Skeletal muscle cell (primary cell): ENCODE data around the gene CROT.

ENCODE experiments used
- DNase-seq: peaks from one replicate; pipeline ENCODE4 v3.0.0-alpha.2; 2010; ENCODE audit warnings: low read depth
- H3K4me3 ChIP-seq: 2 replicates; pipeline ENCODE4 v1.5.1; 2011; ENCODE audit warnings: low read depth, mild to moderate bottlenecking, control low read depth, low read length, moderate library complexity

Gene CROT

DNA sequence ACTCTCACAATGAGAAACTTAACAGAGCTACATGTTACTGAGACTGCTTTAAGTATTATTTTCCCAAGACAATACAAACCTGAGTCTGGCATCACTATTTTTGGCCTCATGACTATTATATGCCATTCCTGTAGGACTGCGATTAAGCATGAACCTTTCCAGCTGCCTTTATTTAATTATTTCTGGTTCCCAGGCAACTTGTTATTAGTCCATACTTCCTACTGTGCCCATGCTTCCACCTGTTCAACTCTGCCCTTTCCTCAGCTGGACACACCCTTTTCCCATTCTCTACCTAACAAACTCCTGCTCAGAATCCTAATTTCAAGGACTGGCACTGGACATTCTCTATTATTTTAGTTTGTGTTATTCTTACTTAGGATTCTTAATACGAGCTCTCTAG lies 8.1 kb upstream of the CROT start:
- DNase-seq: no peak
- no peak overlapping the region for H3K4me3 ChIP-seq

DNA sequence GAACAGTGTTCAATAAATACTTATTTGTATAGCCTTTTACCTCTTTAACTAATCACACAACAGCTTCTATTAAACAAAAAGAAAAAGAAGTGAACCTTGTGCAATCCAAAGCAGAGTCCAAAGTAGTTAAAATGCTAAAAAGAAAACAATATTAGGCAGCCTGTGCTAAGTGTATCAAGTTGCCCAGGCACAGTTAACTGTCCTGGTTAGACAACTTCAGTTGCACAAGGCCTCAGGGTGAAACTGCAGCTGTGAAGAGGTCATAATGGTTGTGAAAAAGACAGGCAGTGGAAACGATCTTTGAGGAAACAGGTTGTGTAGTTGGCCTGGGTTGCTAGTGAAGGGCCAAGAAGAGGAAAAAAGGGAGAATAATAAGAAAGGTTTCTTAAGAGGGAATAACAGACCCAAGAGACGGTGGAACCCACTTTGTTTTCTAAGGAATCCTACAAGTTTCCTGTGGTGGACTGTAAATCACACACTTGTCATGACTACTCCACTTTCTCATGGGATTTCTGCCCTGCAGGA lies 6.0 kb upstream of the CROT start:
- H3K4me3 ChIP-seq: no peak overlapping the region
- no peak for DNase-seq

DNA sequence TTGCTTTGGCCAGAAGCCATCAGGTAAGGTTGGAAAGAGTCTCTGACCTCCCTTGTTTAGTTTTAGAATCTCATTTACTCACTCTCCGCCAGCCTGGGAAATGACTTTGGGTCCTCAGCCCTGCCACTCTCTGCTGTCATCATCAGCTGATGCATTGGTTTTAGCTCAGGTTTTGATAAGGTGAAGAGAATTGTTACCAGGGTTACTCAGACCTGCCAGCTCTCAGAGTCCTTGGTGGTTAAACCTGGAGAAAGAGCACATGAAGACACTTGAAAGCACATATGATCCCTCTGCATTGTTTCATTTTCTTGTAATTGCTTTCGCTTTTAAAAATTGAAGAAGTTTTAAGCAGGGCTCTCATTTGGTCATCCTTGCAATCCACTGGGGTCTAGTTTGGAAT lies 4.0 kb upstream of the CROT start:
- no peak overlapping the region for H3K4me3 ChIP-seq

DNA sequence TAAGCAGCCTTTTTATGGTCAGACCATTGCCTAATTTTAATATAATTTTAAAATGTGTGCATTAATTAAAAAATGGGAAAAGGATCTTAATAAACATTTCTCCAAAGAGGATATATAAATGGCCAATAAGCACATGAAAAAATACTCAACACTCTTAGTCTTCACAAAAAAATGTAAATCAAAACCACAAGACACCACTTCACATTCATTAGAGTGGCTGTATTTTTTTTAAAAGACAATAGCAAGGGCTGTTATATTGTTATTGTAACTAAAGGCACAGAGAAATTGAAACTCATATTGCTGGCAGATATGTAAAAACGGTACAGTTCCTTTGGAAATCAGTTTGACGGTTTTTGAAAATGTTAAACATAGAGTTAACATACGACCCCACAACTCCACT lies 3.2 kb upstream of the CROT start:
- DNase-seq: no peak
- H3K4me3 ChIP-seq: no peak overlapping the region

More for the DNA sequence above, 4.0 kb upstream of the CROT start:
- DNase-seq: no peak

DNA sequence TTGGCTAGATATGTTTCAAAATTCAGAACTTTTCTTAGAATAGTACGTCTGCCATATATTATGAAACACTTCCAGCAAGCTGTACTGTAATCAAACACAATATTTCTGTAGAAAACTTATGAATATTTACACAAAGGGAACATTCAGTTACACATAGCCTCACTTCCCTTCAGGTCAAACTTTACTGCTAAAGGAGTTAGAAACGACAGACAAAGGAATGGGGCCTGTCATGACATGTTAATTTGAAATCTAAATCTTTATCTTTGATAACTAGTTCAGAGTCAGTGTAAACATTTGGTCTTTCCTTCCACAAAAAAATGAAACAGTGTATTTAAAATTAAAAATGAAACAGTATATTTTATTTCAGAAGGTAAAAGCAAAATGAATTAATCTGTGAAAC lies 1.0 kb upstream of the CROT start:
- peak overlapping the region; percentile 80 for H3K4me3 ChIP-seq
- no peak for DNase-seq

DNA sequence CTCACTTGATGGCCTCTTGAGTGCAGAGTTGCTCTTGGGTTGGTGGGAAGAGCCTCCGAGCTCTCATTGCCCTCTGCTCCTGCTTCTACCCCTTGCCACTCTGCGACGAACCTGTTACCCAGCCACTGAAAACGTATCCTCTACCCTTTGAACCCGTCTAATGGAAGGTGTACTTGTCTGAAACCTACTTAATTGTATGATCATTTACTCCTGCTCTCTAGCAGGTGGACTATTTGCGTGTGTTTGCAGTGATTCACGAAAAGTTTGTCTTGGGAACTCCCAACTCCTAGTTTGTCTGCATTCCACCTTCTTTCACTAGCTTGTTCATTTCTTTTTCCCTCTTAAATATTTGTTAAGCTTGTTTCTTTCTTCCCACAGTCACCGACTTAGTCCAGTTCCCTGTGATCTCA lies 503 bp downstream of the CROT start:
- DNase-seq: no peak
- peak overlapping the region; percentile 80 for H3K4me3 ChIP-seq

DNA sequence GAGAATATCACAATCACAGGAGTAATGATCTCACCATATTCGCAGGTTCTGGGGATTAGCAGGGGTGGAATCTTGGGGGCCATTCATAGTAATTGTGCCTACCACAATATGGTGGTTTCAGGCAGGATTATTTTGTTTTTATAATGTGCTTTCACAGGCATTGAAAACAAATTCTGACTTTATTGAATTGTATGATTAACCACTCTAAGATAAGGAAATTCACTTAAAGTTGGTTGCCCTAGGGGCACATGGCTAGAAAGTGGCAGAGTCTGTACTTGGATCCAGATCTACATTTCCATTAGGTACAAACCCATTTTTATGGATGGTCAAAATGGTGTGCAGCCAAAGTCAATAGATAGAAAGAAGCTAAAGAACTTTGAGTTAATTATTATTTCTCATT lies 1.7 kb downstream of the CROT start:
- no peak overlapping the region for H3K4me3 ChIP-seq
- DNase-seq: no peak

DNA sequence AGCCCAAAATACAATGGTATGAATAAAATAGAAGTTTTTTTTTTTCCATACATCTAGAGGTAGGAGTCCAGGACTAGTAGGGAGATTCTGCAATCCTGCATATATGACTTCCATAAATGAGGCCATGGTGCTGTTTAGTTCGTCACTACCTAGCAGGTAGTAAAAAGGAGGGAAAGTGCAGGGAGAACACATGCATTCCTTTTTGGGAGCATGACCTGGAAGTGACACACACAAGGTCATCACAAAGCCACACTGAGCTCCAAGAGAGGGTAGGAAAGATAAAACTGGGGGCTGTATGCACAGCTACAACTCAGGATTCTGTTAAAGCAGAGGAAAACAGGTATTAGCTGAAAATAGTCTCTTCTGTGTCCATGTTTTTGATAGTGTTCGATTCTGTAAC lies 2.2 kb downstream of the CROT start:
- DNase-seq: no peak
- H3K4me3 ChIP-seq: no peak overlapping the region

DNA sequence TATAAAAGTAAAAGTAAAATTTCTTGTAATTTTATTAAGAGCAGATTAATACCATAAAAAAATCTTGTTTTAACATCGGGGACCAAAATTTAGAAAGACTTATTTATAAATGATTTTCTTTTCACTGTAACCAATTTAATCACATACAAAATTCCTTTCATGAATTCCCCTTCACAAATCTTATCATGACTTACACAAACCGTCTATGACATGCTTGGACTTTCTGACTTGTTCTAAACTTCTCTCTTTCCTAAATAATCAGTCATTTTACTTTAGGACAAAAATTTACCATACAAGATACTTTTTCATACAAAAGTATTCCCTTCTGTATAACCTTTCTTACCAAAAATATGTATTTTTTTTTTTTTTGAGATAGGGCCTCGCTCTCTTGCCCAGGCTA lies 9.3 kb downstream of the CROT start:
- no peak for DNase-seq
- no peak overlapping the region for H3K4me3 ChIP-seq

DNA sequence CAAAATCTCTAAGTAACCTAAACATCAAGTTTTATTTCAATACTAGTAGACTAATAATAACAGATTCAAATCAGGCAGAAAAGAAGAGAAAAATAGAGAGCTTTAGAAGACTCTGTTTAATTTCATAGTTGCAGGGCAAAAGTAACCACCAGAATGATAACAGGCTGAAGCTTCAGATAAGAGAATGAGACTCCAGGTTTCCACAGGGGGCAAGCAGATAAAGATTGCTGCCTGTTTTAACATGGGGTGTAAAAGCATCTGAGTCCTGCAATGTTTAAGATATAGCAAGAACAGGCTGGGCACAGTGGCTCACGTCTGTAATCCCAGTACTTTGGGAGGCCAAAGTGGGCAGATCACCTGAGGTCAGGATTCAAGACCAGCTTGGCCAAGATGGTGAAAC lies 11.0 kb downstream of the CROT start:
- no peak for DNase-seq
- no peak overlapping the region for H3K4me3 ChIP-seq

DNA sequence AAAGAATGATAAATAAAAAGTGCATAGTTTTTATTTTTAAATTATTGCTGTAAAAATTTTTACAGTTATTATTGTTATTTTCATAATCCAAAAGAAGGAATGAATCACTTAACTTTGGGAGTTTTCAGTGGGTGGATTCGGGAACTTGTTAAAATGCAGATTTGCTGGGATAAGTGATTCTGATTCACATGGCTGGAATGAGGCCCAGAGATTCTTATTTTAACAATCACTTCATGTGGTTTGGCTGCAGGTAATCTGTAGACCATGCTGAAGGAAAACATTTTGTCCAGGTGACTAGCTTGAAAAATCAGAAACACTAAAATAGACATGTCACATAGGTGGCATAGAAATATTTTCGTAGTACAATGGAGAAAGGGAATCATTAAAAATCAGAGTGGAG lies 13.9 kb downstream of the CROT start:
- no peak overlapping the region for H3K4me3 ChIP-seq
- no peak for DNase-seq

DNA sequence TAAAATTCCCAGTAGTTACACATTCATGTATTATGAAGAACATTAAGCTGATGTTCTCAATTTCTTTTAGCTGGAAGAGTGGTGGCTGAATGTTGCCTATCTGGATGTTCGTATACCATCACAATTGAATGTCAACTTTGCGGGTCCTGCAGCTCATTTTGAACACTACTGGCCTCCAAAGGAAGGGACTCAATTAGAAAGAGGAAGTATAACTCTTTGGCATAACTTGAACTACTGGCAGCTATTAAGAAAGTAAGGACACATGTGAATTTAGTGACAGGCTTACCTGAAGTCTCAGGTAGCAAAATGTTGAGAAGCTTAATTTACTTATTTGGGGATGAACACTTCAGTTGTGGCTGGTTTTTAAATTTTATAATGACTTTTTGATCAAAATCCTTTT lies 15.9 kb downstream of the CROT start:
- H3K4me3 ChIP-seq: no peak overlapping the region
- DNase-seq: no peak

DNA sequence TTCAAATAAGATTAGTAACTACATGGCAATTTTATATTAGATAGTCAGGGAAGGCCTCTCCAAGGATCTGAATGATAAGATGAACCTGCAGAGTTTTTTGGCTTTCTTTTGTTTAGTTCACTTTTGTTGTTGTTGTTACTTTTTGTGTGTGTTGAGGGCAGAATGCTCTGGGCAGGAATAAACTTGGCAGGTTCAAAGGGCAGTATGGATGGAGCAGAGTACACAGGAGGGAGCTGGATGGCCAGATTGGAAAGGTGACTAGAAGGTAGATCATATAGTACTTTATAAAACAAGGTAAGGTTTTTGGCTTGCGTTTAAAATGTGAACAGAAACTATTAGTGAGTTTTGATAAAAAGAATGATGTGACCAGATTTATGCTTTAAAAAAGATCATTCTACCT lies 17.9 kb downstream of the CROT start:
- no peak for DNase-seq
- H3K4me3 ChIP-seq: no peak overlapping the region

DNA sequence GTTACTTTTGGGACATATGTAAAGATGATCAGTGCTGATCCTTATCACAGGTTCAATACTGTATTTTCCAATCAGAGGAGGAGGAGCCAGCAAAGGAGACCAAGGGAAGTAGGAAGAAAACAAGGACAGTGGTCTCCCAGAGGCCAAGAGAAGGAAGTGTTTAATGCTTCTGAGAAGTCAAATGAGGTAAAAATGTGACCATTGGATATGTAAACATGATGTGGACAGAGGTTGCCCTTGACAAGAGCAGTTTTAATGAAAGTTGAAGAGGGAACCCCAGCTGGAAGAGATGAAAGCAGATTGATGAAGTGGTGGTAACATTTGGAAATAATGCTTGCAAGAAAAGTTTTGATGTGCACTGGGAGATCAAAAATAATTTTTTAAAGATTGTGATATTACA lies 18.8 kb downstream of the CROT start:
- no peak overlapping the region for H3K4me3 ChIP-seq
- DNase-seq: no peak

DNA sequence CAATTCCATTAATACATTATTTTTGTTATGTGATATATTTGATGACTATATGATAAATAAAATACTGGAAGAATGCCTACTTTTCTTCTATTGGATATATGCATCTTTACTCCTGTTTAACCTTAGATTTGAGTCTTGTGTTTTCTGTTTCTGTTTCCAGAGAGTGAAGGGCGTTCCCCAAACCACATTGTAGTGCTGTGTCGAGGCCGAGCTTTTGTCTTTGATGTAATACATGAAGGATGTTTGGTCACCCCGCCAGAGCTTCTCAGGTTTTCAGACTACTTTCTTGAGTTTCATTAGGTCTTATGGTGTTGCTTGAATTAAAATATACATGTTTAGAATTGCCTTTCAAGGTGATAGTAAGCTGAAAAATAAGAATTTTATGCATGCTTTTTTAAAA lies 23.8 kb downstream of the CROT start:
- no peak for DNase-seq
- H3K4me3 ChIP-seq: no peak overlapping the region

DNA sequence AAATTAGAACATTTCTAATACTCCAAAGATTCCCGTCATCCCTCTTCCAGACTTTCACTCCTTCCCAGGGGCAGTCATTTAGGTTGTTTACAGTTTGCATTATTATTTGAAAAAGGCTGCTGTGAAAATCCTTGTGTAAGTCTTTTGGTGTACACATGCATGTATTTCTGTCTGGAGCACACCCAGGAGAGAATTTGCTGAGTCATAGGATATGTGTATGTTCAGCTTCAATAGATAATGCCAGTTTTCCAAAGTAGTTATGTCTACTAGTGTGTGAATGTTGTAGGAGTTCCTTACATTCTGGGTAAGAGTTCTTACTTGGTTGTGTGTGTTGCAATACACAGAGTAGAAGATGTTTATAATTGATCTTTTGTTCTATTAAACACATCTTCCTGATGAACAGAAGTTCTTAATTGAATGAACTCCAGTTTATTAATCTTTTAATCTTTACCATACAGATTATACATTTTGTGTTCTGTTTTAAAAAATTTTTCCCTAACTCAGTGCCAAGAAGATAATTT lies 25.3 kb downstream of the CROT start:
- DNase-seq: peak; percentile 55
- no peak overlapping the region for H3K4me3 ChIP-seq

DNA sequence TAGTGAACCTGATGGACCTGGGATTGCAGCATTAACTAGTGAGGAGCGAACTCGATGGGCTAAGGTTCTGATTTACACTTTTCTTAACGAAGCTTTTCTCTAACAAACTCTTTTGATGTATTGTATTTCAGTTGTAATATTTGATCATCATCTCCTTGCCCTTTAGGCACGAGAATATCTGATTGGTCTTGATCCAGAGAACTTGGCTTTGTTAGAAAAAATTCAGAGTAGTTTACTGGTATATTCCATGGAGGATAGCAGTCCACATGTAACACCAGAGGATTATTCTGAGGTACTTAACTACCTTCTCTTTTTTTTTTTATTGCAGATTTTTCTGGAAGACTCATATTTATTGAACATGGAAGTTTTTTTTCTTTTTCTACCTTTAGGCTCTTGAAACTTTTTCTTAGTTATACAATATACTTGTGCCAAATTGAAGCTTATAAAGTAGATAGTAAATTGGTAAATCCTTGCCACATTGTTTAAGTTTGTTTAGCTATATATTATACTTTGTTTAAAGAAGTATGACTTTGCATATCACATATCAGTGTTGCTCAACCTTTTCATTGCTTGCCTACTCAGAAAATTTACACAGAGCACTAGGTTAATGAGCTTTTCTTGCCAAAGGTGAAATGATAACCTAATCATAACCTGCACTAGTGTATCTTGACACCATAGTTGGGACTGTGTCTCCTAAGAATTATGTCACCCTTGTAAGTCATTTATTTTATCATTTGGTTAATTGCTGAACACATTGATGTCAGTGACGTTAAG lies 30.4 kb downstream of the CROT start:
- H3K4me3 ChIP-seq: no peak overlapping the region
- no peak for DNase-seq

DNA sequence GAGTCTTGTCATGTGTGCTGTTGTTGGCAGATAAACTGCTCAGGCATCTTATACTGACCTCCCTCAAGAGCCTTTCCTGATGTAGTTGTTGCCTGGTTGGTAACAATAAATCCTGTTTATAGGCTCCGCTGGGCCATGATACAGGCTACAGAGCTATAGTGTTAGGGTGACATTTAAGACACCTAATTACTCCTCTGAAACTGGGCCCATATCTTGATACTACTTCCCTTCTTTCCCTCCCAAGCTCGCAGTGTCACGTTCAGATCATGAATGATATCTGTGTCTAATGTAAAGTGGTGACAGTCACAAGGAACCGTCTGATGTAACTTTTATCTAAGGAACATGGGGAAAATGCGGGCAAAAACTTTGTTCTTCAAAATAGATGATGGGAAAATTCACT lies 35.4 kb downstream of the CROT start:
- DNase-seq: no peak
- no peak overlapping the region for H3K4me3 ChIP-seq

DNA sequence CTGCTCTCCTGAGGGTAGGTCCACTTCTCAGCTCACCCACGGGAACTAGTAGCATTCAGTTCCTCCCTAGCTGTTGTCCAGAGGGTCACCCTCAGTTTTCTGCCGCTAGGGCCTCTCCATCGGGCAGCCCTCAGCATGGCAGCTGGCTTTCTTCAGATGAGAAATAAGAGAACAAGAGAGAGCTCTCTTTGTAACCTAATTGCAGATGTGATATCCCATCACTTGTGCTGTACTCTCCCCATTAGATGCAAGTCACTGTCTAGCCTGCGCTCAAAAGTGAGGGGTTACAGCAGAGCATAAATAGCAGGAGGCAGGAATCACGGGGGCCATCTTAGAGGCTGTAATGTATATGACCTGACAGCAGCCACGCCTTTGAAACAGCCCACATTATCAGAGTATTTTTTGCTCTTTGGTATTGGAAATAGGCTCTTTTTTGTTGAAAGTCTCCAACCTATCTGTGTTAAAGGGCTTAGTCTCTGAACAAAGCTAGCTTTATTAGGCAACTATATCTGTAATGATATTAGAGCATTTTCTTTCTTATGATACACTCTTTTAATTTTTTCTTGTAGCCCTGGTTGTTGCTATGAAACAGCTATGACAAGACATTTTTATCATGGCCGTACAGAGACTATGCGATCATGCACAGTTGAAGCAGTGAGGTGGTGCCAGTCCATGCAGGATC lies 45.7 kb downstream of the CROT start:
- DNase-seq: no peak

DNA sequence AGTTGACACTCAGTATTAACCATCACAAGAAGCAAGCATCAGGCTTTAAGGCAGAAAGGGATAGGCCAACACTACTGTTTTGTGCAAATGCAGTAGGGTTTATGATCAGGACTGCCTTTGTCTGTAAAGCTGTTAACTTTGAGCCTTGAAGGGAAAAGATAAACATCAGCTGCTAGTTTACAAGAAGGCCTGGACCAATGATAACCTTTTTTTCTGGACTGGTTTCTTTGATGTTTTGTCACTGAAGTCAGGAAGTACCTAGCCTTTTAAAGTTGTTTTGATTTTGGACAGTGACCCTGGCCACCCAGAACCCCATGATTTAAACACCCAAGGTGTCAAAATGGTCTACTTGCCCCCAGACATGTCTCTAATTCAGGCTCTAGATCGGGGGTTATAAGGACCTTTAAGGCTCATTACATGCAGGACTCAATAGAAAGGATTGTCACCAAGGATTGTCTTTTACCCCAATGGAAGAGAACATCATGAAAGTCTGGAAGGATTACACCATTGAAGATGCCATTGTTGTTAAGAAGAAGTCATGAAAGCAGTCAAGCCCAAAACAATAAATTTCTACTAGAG lies 50.1 kb downstream of the CROT start:
- no peak overlapping the region for H3K4me3 ChIP-seq
- DNase-seq: no peak

More for the DNA sequence above, 45.7 kb downstream of the CROT start:
- no peak overlapping the region for H3K4me3 ChIP-seq
